Stimulated activated CD4-positive, alpha-beta T cell treated with anti-CD3 and anti-CD28 coated beads, TNF-alpha, amount 100 ng/mL, for 1 hour (primary cell): ENCODE data around the gene FOXD2.
"Not testable (repeated sequence)": the region's sequence is repeated elsewhere in the genome, so short reads cannot be mapped to it uniquely, and the experiment has no call there.

Experiments
- DNase-seq, 3 donors: peaks; one replicate each; pipeline ENCODE4 v3.0.0-alpha.2; 2020; ENCODE audit warnings: low read depth in 3 of 3, low spot score in 1 of 3

FOXD2 gene

DNA sequence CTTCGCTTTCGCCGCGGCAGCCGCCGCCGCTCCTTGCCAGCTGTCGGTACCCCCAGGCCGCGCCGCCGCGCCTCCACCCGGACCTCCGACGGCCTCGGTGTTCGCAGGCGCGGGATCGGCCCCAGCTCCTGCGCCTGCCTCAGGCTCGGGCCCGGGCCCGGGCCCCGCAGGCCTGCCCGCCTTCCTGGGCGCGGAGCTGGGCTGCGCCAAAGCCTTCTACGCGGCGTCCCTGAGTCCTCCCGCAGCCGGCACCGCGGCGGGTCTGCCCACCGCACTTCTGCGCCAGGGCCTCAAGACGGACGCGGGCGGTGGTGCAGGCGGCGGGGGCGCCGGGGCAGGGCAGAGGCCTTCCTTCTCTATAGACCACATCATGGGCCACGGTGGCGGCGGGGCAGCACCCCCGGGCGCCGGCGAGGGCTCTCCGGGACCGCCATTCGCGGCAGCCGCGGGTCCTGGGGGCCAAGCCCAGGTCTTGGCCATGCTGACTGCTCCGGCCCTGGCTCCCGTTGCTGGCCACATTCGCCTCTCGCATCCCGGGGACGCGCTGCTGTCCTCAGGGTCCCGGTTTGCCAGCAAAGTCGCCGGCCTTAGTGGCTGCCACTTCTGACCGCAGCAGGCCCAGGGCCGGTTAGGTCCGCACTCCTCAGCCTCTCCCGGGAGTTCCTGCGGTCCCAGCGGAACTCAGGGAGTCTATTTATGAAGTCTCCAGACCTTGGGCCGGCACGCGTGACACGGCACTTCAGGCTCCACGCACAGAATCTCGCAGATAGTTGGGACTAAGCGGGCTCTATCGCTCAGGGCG lies 1.4 kb downstream of the FOXD2 start:
- DNase-seq: no peak

DNA sequence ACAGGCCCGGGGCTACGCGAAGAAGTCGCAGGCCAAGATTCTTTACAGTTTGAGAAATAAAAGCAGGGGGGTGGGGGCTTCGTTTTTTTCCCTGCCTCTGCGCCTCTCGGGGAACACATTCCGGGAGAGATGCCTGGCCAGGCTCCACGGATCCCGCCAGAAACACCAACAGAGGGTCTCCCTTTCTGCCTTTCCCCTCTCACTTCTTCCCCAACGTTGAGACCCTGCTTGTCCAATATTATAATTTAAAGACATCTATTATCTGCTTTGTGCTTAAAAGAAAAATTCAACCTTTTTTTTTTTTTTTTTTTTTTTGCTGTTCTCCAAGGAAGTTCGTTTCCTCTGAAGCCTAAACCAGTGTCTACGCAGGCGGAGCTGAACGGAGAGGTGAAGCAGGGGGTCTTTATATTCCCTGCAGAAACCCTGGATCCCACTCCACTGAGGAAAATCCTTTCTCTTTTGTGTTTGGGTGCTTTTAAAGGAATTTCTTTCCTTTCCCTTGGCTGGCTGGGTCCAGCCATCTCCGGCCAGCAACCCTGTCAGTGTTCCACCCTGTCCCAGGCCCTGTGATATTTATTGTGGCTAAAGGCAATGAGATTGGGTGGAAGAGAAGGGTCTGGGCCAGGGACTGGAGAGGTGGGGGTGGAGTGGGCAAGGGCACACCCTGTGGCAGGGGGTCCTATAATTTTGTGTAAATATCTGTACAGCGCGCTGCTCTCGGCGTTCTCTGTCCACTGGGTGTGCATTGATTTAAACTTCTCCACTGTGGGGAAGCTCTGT lies 2.2 kb downstream of the FOXD2 start:
- DNase-seq: no peak

DNA sequence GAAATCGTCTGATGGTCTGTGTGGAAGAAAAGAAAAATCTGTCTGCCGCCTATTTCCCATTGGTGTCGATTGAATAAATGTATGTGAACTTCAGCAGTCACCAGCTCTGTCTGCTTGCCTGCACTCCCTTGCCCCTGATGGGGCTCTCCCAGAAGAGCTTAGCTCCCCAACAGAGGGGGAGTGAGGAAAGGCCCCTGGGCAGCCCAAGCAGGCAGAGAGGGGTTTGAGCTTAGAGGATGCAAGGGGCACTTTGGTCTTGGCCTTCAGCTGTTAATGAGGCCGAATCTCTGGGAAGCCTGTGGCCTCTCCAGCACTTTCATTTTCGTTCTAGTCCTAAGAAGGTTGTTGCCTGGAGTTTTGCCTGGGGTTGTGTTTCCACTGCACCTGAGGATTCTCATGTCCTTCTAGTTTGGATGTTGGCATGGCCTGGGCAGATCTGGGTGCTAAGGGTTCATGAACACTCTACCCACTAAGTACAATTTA lies 2.8 kb downstream of the FOXD2 start:
- no peak for DNase-seq

DNA sequence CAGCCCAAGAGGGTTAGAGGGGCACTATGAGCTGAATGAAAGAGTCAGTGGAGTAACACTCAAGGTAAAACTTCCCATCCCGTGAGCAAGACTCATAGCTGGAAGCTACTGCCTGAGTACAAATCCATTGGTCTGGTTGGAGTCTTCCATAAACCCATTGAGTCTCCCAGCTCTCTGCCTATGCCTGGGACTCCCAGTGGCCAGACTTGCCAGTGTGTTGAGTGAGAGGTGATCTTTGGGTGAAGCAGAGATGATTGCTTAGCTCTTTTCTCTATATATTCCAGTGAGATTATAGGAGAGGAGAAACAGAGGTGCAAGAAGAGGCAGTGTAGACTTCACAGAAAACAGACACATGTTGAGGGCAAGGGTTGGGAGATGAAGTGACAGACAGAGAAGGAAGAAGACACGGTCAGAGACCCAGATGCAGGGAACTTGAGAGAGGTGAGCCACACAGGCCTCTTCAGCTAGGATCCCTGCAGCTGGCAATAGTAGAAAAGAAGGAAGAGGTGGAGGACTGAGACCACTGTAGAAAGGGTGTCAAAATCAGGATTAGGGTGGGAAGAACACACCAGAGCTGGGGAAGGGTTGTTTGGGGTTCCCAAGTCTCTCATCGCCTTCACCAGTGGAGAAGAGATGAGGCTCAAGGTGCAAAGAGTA lies 3.7 kb downstream of the FOXD2 start:
- no peak for DNase-seq

- no peak for DNase-seq
Measured at GRCh38 chr1:47442202-47442601, 4.4 kb downstream of the FOXD2 start.

- DNase-seq: no peak
Measured at GRCh38 chr1:47442842-47443529, 5.1 kb downstream of the FOXD2 start.

DNA sequence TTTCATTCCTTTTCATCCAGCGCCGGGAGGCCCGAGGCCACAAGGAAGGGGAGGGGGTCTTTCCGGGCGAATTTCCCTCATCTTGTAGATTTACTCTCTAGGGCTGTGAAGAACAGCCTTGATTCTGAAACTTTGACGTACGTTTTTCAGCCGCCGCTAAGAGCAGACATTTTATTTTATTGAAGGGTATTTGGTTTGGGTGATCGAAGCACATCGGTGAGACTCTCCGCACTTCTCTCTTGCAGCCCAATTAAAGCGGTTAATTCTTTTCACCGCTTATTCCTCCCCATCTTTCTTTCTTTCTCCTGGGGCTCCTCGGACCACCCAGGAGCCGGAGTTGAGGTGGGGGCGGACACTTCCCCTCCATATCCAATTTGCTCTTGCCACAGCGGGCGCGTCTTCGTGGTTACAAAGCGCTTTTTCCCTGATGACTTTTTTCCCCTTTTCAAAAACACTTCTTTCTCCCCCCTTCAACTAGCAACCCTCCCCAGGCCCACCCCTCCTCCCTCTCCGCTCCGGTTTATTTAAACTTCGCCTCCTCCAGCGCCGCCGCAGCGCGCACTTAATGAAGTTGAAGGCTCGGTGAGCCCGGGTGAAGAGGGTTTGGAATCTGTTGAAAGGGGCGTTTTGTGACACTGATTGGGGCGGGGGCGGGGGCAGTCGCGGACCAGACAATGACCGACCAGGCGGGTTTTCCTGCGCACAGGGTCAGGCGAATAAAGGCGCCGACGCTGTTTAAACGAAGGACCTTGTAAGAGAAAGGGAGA lies 5.9 kb downstream of the FOXD2 start:
- no peak for DNase-seq

DNA sequence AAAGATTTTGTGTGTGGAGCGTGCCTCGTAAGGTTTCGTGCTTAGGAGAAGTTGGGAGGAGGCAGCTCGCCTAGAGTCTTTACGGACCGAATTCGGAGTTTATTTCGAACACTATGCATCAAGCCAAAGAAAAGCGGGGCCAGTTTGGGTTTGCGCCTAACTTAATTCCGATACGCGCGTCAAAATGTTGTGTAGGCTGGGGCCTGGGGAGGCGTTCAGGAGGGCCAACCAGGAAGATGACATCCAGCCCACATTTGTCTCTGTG lies 6.4 kb downstream of the FOXD2 start:
- DNase-seq: no peak

DNA sequence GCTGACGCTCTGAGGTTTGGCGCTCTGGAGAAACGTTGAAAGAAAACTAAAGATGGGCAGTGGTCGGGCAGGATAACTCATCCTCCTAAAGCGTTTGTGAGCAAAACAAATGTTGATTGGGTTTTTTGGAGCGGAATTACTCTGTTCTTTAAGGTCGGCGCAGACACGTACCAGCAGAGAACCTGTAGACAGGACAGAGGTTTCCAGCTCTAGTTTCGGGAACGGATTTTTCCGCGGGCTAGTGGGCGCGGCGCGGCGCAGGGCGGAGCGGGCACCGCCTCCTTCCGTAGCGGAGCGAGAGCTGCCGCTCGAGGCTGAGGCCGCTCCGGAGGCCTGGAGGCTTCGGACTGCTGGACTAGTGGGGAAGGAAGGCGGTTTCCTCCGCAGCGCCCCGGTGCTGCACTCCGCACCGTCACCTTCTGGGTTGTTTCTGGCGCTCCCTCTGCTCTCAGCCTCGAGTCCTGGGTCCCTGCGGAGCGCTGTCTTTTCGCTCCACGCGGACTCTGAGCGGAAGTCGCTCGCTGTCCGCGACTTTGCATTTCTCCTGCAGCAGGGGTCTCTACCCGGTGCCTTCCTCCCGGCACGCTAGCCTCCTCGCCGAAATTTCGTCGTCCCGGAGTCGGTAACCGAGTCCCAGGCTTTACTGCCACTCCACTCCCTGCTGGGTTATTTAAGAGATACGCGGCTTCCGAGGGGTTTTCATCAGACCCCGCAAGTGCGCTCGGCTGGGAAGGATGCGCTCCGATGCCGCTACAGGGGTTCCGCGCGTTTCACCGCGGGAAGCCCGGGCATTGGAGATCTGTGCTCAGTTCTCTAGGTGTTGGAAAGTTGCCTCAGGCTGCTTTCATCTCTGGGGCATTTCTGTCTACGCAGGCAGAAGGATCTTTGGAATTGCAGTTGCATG lies 7.0 kb downstream of the FOXD2 start:
- DNase-seq: no peak

DNA sequence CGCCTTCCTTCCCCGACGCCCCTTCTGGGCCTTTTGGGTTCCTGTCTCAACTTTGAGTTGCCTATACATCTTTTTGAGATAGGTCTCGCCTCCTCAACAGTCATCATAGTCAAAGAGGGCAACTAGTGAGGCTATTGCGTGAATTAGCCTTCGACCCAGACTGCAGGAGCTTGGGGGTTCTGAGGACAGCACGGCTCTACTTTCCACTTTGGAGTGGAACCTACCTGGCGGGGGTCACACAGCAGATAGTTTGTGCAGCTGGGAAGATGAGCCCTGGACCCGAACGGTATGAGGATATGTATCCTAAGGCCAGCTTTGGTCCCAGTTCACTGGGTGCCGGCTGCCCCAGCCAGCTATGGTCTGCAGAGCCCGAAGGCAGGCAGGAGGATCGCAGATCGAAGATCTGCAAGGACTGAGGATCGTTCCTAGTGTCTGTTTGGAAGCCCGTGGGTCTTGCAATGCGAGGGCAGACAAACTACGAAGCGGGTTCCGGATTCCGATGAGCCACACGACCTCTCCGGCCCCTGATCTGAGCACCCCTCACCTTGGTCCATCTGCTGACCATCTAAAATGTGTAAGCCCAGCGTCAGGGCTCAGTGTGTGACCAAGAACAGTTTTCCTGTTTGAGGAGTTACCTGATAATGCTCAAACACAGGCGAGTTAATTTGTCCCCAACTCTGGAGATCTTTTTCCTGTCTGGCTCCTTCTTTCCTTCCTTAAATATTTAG lies 8.1 kb downstream of the FOXD2 start:
- DNase-seq: no peak

DNA sequence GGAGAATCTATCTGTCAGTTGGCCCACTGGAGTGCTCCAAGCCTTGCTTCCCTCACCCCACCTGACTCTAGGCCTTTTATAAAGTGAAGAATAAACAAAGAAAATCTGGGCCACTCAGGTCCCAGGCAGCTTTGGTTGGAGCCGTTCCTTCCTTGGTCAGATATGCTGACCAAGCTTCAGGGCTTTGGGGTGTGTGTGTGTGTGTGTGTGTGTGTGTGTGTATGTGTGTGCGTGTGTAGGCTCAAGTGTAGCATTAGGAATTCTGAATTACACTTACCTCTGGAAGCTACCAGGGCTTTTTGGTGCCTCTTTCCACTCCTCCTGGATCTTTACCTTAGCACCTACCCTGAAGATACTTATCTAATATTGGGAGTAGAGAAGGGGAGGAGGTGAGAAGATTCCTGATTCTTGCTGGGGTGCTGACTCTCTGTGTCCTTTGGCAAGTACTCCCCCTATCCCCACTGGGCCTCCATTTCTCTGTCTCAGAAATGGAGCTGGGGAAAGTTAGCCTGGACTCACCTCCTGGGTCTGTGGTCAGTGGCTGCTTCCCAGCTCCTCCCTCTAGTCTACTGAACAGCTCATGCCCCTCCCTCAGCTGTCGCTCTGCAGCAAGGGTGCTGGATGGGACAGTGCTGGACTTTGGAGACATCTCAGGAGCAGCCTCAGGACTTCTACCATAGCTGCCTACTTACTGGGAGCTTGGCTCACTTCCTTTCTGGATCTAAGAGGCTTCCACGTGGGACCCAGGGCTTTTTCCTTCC lies 10.8 kb downstream of the FOXD2 start:
- no peak for DNase-seq

DNA sequence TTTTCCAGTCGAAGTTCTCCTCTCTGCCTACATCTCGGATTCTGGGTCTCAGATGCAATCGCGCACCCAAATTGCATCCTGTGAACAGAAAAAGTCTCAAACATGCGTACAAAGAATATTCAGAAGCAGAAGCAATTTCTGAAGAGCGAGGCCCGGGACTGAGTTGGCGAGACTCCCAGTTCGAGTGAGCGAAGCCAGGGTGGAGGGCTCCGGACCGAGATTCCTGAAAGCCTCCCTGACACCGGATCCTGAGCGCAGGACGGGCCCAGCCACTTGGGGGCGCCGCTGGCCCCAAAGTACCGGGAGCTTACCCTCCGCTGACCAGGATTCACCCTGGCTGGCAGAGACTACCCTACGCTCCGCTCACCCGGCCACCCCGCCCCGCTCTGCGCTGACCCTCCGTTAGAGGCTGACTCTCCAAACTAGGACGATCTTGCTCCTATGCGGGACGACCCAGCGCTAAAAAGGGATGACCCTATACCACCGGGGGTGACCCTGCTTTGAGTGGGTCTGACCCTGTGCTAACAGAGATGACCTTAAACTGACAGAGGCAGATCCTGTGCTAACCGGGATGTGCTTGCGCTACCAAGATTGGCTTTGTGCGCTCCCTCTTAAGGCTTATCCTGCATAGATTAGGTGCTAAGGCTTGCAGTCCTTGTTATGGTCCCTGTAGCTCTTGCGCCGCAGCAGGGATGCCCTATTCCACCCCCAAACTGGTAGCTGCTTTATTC lies 12.1 kb downstream of the FOXD2 start:
- DNase-seq: no peak

DNA sequence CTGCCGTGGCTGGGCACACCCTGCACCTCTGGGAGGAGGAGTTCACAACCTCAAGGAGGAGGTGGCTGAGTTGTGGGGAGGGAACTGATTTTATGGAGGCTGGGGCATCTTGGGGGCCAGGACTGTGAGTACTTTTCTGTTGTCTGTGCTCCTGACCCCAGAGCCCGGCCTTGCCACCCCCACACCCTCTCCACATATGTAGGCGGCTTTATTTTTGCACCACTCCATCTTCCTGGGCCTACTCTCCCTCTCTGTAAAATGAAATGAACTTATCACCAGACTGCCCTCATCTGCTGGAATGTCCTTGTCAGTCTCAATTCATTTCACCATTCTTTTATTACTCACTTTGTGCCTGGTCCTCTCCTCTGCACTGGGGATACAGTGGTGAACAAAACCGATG lies 12.8 kb downstream of the FOXD2 start:
- DNase-seq: no peak

GRCh38 chr1:47452426-47452825 lies 14.6 kb downstream of the FOXD2 start:
- DNase-seq: no peak

DNA sequence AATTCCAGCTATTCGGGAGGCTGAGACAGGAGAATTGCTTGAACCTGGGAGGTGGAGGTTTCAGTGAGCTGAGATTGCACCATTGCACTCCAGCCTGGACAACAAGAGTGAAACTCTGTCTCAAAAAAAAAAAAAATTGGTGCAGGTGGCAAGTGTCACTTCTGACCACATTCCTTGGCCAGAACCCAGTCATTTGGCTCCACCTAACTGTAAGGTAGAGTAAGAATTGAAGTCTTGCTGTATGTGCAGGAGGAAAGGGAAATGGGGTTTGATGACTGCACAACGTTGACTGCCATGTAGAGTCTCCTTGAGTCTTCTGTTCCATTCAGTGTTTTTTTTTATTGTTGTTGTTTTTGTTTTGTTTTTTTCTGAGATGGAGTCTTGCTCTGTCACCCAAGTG lies 16.1 kb downstream of the FOXD2 start:
- DNase-seq: not testable (repeated sequence)

GRCh38 chr1:47456250-47456649 lies 18.4 kb downstream of the FOXD2 start:
- no peak for DNase-seq

GRCh38 chr1:47457547-47457946 lies 19.7 kb downstream of the FOXD2 start:
- not testable (repeated sequence) for DNase-seq
